GM10266 (cell line): ENCODE data around the gene NFU1.
A peak's percentile ranks its signal among the peaks of the same experiment; 100 is the strongest.

Experiments
- DNase-seq: peaks from one replicate; pipeline ENCODE4 v3.0.0; 2012; ENCODE audit errors: extremely low spot score
- CTCF ChIP-seq: IDR thresholded peaks from 2 replicates; pipeline ENCODE4 v1.5.1; 2012; ENCODE audit warnings: mild to moderate bottlenecking, low read depth; ENCODE audit not compliant: control insufficient read depth, insufficient read depth; ENCODE audit errors: missing control alignments

The NFU1 gene

DNA sequence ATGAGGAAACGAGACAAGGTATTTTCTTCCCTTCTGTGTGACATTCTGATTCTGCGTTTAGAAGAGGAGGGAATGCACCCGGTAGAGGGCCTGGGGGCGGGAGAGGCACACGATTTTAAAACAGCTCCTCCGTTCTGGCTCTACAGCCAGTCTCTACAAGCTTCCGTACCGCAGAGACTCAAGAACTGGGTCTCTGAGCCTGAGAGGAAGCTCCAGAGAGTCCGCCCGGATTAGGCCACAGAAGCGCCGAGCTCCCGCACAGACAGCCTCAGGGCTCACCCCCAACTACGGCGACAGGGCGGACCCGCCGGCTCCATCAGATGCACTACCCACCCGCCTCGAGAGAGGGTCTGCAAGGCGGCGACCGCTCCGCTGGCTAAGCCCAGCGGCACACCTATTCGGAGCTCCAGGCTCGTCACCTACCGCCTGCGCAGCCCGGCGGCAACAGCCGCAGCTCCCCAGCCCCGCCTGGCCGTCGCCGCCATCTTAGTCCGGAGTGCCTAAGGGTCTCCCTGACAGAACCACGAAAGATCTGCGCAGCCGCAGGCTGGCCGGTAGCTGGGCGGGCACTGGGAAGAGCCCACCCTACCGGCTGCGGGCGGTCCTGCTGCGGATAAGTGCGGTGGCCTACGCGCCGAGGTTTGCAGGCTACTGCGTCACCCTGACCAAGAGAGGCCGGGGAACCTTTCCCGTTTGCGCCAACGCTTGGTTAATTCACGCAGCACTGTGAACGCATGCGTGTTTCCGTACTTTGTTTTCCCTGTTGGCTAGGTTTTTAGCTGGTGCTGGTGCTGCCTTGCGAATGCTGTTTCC, at the start of gene NFU1:
TSS of gene NFU1 (minus strand) at position 498 of the 813 bp plus-strand sequence. CDS start at position 485, 13 bp downstream.
- TF ChIP-seq CTCF, result peak; percentile 72
- peak; percentile 93 for DNase-seq

GRCh38 chr2:69483696-69484095, 46.5 kb upstream of the NFU1 start:
- TF ChIP-seq CTCF, result no peak
- no peak for DNase-seq

GRCh38 chr2:69483024-69483423, 45.8 kb upstream of the NFU1 start:
- no peak for DNase-seq
- TF ChIP-seq CTCF, result no peak

GRCh38 chr2:69482471-69482870, 45.2 kb upstream of the NFU1 start:
- no peak for DNase-seq
- no peak for TF ChIP-seq CTCF

GRCh38 chr2:69481421-69481820, 44.2 kb upstream of the NFU1 start:
- TF ChIP-seq CTCF, result no peak
- DNase-seq, result no peak

DNA sequence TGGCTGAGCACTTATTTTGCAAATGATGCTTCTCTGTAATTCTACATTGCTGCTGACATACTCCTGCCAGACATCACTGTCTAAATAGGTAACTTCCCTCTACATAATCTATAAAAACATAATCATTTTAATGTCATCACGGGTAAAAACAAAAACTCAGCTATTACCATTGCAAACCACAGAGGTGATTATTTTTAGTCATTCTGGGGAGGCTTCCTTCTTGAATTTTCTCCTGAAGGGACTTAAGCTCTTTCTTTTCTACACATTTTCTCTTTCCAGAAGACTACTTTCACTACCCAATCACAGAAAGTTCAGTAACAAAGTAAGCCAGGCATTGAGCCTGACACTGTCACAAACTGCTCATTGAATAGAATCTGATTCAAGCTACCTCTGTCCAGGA, 40.4 kb upstream of the NFU1 start:
- no peak for TF ChIP-seq CTCF
- DNase-seq, result no peak

GRCh38 chr2:69474688-69475087, 37.5 kb upstream of the NFU1 start:
- no peak for DNase-seq
- TF ChIP-seq CTCF, result no peak
